Stimulated activated CD8-positive, alpha-beta memory T cell treated with anti-CD3 and anti-CD28 coated beads, Interleukin-15, amount 100 ng/mL, for 4 hours (primary cell): ENCODE data around the gene TINAGL1.
"Not testable (repeated sequence)": the region's sequence is repeated elsewhere in the genome, so short reads cannot be mapped to it uniquely, and the experiment has no call there.

Experiments used
- DNase-seq, 2 donors: peaks; one replicate each; pipeline ENCODE4 v3.0.0-alpha.2; 2020; ENCODE audit warnings: low read depth in 2 of 2

TINAGL1 gene

GRCh38 chr1:31583995-31584868, 7.9 kb downstream of the TINAGL1 start:
- no peak for DNase-seq

GRCh38 chr1:31584869-31585735, 8.8 kb downstream of the TINAGL1 start:
- DNase-seq = no peak

- DNase-seq = no peak
Measured at GRCh38 chr1:31585736-31586365, 9.5 kb downstream of the TINAGL1 start.

- DNase-seq = no peak
Measured at GRCh38 chr1:31586376-31587327, 10.3 kb downstream of the TINAGL1 start.

GRCh38 chr1:31587328-31587699, 11.0 kb downstream of the TINAGL1 start:
- not testable (repeated sequence) for DNase-seq

- DNase-seq = no peak
Measured at GRCh38 chr1:31587720-31588423, 11.6 kb downstream of the TINAGL1 start.

- no peak for DNase-seq
Measured at GRCh38 chr1:31588751-31589515, 12.6 kb downstream of the TINAGL1 start.

GRCh38 chr1:31591425-31592093, 15.2 kb downstream of the TINAGL1 start:
- DNase-seq = no peak

- DNase-seq = no peak
Measured at GRCh38 chr1:31592132-31592531, 15.8 kb downstream of the TINAGL1 start.

GRCh38 chr1:31593136-31593665, 16.9 kb downstream of the TINAGL1 start:
- DNase-seq = no peak

- DNase-seq = peak in 1 of 2 donors; percentile 18
Measured at GRCh38 chr1:31593770-31594632, 17.7 kb downstream of the TINAGL1 start.

- DNase-seq = no peak
Measured at GRCh38 chr1:31595836-31596736, 19.8 kb downstream of the TINAGL1 start.

GRCh38 chr1:31596737-31597097, 20.4 kb downstream of the TINAGL1 start:
- no peak for DNase-seq

- DNase-seq = no peak
Measured at GRCh38 chr1:31598980-31599379, 22.7 kb downstream of the TINAGL1 start.

GRCh38 chr1:31600641-31601040, 24.3 kb downstream of the TINAGL1 start:
- no peak for DNase-seq

- DNase-seq = no peak
Measured at GRCh38 chr1:31602081-31602480, 25.8 kb downstream of the TINAGL1 start.

- no peak for DNase-seq
Measured at GRCh38 chr1:31605908-31606427, 29.7 kb downstream of the TINAGL1 start.
